ENCODE measurements around the gene PCSK6. TPM values are rescaled to one million over a fixed set of nuclear protein-coding genes. Genes with fewer than 3 reads are reported as not detected.

PCSK6 gene
- total RNA-seq, 1 donor = 0.72 TPM

DNA sequence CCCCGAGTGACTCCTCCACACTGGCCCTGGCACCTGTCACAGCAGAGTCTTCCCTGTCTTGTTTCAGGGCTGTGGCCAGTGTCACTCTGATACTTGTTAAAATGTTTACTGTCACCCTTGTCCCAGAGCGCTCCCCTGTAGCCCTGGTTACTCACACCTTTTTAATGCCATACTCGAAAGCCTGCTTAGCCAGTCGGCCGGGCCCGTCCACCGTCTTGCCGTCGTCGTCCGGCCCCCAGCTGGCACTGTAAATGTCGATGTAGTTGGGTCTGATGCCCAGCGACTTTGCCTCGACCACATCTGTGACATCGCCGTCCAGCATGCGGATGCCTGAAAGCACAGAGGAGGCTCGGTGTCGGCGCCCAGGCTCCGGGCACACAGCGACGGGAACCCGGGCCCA lies 91.3 kb downstream of the PCSK6 start:
- H3K27me3 ChIP-seq (ENCODE audit: insufficient read depth, low read length) = peaks cover 11% of the 10 kb centered on the region
- no peak overlapping the region for H3K4me2 ChIP-seq (ENCODE audit: insufficient read depth, low read length)

DNA sequence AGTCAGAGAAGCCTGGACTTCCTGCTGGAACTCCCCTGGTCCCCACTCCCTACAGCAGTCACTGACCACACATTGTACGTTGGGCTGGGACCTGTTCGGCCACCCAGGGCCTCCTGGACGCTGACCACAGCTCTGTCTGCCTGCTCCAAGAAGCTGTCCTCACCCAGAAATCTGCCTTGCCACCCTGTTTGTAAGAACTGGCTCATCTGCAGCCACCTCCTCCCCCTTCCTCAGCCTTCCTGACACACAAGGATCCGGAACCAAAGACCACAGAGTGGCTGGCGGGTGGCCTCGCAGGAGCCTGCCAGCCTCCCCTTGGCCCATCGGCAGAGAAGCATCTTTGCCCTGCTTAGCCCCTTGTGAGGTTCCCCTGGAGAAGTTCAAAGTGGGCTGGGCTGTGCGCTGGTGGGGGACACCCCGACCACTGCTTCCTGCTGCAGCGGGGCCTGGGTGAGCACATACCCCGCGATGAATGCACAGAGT lies 91.9 kb downstream of the PCSK6 start:
- Histone ChIP-seq H3K4me1 (ENCODE audit: insufficient read depth, low read length) (no peaks in the 10 kb centered on the region), H3K4me3 (ENCODE audit: insufficient read depth, low read length) (no peak overlapping the region), H3K4me2 (ENCODE audit: insufficient read depth, low read length) (no peak overlapping the region), H3K27me3 (ENCODE audit: insufficient read depth, low read length) (peaks cover 11% of the 10 kb centered on the region), H3K9me3 (ENCODE audit: low read depth, low read length) (no peaks in the 10 kb centered on the region), H2AFZ (ENCODE audit: low read length) (no peak overlapping the region), H3K36me3 (ENCODE audit: insufficient read depth, low read length) (no peaks in the 10 kb centered on the region), H3K79me2 (ENCODE audit: insufficient read depth, low read length) (no peaks in the 10 kb centered on the region), H3K27ac (ENCODE audit: low read depth, low read length) (no peak overlapping the region), H4K20me1 (ENCODE audit: insufficient read depth, low read length) (no peaks in the 10 kb centered on the region)
- TF ChIP-seq, protein P1, sequence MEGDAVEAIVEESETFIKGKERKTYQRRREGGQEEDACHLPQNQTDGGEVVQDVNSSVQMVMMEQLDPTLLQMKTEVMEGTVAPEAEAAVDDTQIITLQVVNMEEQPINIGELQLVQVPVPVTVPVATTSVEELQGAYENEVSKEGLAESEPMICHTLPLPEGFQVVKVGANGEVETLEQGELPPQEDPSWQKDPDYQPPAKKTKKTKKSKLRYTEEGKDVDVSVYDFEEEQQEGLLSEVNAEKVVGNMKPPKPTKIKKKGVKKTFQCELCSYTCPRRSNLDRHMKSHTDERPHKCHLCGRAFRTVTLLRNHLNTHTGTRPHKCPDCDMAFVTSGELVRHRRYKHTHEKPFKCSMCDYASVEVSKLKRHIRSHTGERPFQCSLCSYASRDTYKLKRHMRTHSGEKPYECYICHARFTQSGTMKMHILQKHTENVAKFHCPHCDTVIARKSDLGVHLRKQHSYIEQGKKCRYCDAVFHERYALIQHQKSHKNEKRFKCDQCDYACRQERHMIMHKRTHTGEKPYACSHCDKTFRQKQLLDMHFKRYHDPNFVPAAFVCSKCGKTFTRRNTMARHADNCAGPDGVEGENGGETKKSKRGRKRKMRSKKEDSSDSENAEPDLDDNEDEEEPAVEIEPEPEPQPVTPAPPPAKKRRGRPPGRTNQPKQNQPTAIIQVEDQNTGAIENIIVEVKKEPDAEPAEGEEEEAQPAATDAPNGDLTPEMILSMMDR (IDR thresholded peaks at IDR 0.05; ENCODE audit: extremely low read depth, low read depth, low read length) = no peak
- no peak for DNase-seq (ENCODE audit: insufficient read length, low spot score, missing footprints)

More for the DNA sequence above, 91.3 kb downstream of the PCSK6 start:
- no peak for DNase-seq (ENCODE audit: insufficient read length, low spot score, missing footprints)
- Histone ChIP-seq H4K20me1 (ENCODE audit: insufficient read depth, low read length) (no peaks in the 10 kb centered on the region), H3K4me3 (ENCODE audit: insufficient read depth, low read length) (no peak overlapping the region), H3K36me3 (ENCODE audit: insufficient read depth, low read length) (no peaks in the 10 kb centered on the region), H3K27ac (ENCODE audit: low read depth, low read length) (no peak overlapping the region), H3K79me2 (ENCODE audit: insufficient read depth, low read length) (no peaks in the 10 kb centered on the region), H3K4me1 (ENCODE audit: insufficient read depth, low read length) (no peaks in the 10 kb centered on the region), H3K9me3 (ENCODE audit: low read depth, low read length) (no peaks in the 10 kb centered on the region), H2AFZ (ENCODE audit: low read length) (no peak overlapping the region)
- TF ChIP-seq, protein P1 (IDR thresholded peaks at IDR 0.05; ENCODE audit: extremely low read depth, low read depth, low read length) = no peak

DNA sequence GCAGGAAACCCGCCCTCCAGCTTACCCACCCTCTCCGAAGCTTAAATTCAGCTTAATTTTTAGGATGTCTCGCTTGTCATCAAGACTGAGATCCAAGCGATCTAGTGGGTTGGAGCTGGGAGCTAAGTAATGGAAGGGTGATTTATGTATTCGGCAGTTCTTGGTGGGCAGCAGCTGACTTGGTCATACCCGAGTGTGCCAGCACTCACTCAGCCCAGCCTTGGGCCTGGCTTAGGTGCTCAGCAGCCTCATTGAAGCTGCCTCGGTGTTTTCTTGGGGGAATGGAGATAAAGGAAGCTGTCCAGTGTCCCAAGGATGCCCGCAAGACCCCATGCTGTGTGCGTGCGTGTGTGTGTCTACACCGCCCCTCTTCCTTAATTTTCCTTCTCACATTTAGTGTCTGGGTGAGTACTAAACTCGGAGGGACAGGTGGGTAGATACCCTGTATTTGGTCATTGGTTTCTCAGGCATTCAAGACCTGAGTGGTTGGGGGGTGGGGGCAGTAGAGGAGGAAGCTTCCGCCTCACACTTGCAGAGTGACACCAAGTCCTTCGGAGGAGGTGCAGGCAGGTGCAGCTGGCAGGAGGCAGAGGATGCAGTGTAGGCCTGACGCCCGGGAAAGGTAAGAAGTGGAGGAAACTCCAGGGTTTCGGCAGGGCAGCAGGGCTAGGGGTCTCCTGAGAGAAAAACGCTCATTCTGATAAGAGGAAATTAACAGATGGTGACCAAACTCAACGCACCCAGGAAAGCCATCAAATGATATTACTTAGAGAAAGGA lies 92.8 kb downstream of the PCSK6 start:
- Histone ChIP-seq H4K20me1 (ENCODE audit: insufficient read depth, low read length) (no peaks in the 10 kb centered on the region), H3K36me3 (ENCODE audit: insufficient read depth, low read length) (no peaks in the 10 kb centered on the region), H2AFZ (ENCODE audit: low read length) (no peak overlapping the region), H3K27ac (ENCODE audit: low read depth, low read length) (no peak overlapping the region), H3K9me3 (ENCODE audit: low read depth, low read length) (no peaks in the 10 kb centered on the region), H3K4me1 (ENCODE audit: insufficient read depth, low read length) (no peaks in the 10 kb centered on the region), H3K4me3 (ENCODE audit: insufficient read depth, low read length) (no peak overlapping the region), H3K79me2 (ENCODE audit: insufficient read depth, low read length) (no peaks in the 10 kb centered on the region), H3K4me2 (ENCODE audit: insufficient read depth, low read length) (no peak overlapping the region), H3K27me3 (ENCODE audit: insufficient read depth, low read length) (peaks cover 11% of the 10 kb centered on the region)
- TF ChIP-seq, protein P1 (IDR thresholded peaks at IDR 0.05; ENCODE audit: extremely low read depth, low read depth, low read length) = no peak
- no peak for DNase-seq (ENCODE audit: insufficient read length, low spot score, missing footprints)

DNA sequence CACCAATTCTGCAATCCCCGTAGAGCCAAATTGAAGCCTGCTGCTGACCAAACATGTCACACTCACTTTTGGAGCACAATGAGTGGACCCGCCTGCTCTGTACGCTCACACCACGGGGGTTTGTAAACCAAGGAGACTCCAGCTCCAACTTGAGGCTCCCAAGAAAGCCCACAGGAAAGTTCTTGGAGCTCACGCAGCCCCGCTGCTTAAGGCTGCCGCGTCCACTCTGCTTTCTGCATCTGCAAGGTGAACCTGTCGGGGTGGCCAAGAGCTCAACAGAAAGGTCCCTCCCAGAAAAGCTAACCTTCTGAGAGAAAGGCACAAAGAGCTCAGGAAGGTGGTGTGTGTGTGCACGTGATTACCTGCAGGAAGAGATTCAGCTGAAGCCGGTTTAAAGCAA lies 94.9 kb downstream of the PCSK6 start:
- no peaks in the 10 kb centered on the region for H3K4me1 ChIP-seq (ENCODE audit: insufficient read depth, low read length)
- TF ChIP-seq, protein P1 (IDR thresholded peaks at IDR 0.05; ENCODE audit: extremely low read depth, low read depth, low read length) = no peak
- no peak overlapping the region for H3K4me3 ChIP-seq (ENCODE audit: insufficient read depth, low read length)

More for the DNA sequence above, 94.9 kb downstream of the PCSK6 start:
- Histone ChIP-seq H2AFZ (ENCODE audit: low read length) (no peak overlapping the region), H3K27me3 (ENCODE audit: insufficient read depth, low read length) (peaks cover 11% of the 10 kb centered on the region), H3K27ac (ENCODE audit: low read depth, low read length) (no peak overlapping the region), H3K79me2 (ENCODE audit: insufficient read depth, low read length) (no peaks in the 10 kb centered on the region), H3K9me3 (ENCODE audit: low read depth, low read length) (no peaks in the 10 kb centered on the region), H4K20me1 (ENCODE audit: insufficient read depth, low read length) (no peaks in the 10 kb centered on the region), H3K4me2 (ENCODE audit: insufficient read depth, low read length) (no peak overlapping the region), H3K36me3 (ENCODE audit: insufficient read depth, low read length) (no peaks in the 10 kb centered on the region)
- DNase-seq (ENCODE audit: insufficient read length, low spot score, missing footprints) = no peak

Data from osteoblast (primary cell).